NCI-H748 treated with DMSO at 0.1 percent for 48 hours (cell line): Measurements from ENCODE around the gene NIPBL.
"Not testable (repeated sequence)": the region's sequence is repeated elsewhere in the genome, so short reads cannot be mapped to it uniquely, and the experiment has no call there.

Source experiments
- DNase-seq: peaks from one replicate; lab custom pipeline; 2025; lab: John Stamatoyannopoulos, UW

NIPBL gene

GRCh38 chr5:37086466-37087173, 210.1 kb downstream of the NIPBL start:
- DNase-seq: peak; percentile 49

- no peak for DNase-seq
These were observed 211.4 kb downstream of the NIPBL start for GRCh38 chr5:37088009-37088408.

DNA sequence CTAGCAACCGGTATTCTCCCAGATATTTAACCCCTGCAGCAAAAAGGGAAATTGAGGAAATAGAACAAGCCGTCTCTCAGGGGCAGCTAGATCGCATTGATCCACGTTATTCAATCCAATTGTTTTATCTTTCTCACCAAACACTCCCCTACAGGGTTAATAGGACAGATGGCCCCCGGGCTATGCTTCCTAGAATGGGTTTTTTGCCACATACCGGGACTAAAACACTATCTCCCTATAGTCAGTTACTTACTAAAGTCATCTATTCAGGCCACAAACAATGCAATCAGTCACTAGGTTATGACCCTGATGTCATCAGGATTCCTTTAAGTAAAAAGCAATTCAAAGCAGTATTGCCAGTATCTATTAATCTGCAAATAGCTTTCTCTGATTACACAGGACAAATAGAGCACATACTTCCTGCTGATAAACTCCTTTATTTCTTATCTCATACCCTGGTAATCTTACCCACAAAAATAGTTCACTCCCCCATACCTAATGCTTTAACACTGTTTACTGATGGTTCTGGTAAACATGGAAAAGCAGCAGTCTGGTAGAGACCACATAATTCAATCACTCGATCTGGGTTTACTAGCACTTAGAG, 213.7 kb downstream of the NIPBL start:
- no peak for DNase-seq

- no peak for DNase-seq
These were observed 214.2 kb downstream of the NIPBL start for GRCh38 chr5:37090781-37091180.

DNA sequence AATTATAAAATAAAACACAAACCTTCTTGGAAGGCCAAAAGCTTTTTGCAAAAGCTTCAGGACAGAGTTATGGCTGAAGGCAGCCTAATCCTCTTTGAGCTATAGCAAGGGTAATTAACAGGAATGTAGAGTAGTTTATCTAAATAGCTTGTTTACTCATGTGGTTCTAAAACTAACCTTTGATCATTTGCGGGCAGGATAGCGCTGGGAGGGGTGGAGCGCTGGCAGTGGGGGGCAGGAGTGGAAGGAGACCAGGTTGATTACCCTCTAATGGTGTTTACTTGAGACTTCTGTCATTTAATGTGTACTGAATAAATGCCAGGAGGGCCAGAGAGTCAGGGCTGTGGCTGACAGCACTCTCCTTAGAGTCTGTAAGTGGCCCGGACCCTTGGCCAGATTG, 217.2 kb downstream of the NIPBL start:
- DNase-seq: not testable (repeated sequence)

DNA sequence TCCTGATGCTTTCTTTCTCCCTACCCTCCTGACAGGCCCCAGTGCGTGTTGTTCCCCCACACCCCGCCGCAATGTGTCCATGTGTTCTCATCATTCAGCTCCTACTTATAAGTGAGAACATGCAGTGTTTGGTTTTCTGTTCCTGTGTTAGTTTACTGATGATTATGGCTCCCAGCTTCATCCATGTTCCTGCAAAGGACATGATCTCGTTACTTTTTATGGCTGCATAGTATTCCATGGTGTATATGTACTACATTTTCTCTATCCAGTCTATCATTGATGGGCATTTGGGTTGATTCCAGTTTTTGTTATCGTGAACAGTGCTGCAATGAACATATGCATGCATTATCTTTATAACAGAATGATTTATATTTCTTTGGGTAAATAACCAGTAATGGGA, 222.7 kb downstream of the NIPBL start:
- not testable (repeated sequence) for DNase-seq

GRCh38 chr5:37103302-37103701, 226.7 kb downstream of the NIPBL start:
- DNase-seq: no peak

DNA sequence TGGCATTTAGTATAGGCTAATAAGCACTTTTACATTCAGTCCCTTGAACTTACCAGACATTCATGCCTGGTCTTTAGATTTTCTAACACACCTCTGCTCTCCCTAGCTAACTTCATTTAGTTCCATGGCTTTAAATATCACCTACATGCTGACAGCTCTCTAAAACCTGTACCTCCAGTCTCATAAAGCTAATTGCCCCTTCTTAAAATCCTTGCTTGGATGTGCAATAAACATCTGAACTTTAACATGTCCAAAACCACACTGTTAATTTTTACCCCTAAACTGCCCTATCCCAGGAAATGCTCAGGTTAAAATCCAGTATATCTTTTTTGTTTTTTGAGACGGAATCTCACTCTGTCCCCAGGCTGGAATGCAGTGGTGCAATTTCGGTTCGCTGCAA, 232.8 kb downstream of the NIPBL start:
- DNase-seq: no peak

DNA sequence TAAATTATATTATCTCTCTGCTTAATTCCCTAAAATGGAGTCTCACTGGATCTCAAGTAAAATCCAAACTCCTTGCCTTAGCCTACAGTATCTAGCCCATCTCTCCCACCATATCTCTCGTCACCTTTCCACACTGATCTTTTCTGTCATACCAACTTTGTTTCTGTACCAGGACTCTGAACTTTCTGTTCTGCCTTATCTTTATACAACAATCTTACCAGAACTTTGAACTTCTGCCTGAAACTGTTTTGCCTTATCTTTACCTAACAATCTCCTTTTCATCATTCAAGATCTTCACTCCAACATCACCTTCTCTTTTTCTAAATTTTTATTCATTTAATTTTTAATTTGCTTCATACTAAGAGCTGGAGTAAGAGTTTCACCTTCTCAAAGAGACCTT, 233.6 kb downstream of the NIPBL start:
- DNase-seq: no peak

GRCh38 chr5:37111426-37112382, 235.1 kb downstream of the NIPBL start:
- DNase-seq: no peak

GRCh38 chr5:37112383-37112991, 235.9 kb downstream of the NIPBL start:
- DNase-seq: no peak
